ENCODE results near the gene FAM199X. TPM values are rescaled to one million over a fixed set of nuclear protein-coding genes. Genes with fewer than 3 reads are reported as not detected.

The FAM199X gene
- 9.0 TPM for total RNA-seq
- long read RNA-seq, full-length matches to known transcripts = 18 of 21 reads
- long read RNA-seq, partial matches to known transcripts = 0 of 21 reads
- long read RNA-seq, other reads (novel, unspliced or antisense) = 3 of 21 reads

DNA sequence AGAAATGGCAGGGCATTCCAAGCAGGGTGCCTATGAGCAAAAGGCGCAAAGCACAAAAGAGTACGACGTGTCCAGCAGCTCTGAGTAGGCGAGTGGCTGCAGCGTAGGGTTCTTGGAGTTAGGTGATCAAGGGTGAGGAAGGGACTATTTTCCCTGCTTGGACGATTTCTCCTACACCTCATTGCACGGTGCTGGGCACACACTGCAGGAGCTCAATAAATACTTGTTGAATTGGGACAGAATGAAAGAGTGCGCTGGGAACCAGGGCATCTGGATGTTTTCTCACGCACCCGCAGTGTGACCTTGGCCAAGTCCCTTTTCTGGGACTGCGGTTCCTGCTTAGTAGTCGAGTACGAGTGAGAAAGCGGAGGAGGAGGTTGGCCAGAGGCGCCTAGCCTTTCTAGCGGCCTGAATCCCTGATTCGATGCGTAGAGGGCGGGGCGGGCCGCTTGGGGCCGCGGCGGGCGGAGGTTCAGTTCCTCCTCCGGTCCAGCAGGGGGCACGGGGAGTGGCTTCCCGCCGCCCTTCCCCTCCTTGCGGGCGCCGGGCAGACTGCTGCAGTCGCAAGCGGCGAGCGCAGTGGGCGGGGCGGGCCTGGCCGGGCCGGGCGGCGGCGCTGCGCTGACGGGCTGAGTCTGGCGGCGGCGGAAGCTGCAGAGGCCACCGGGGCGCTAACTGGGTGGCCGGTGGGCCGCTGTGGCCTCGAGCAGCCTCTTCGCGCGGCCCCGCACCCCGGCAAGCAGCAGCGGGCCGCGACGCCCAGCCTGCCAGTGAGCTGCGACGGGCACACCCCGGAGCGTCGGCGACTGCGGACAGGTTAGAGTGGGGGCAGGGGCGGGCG is at the start of gene FAM199X:
Gene FAM199X, plus strand, starts transcription at position 560 of the 841 bp plus-strand sequence. CDS start 333 bp downstream, outside the sequence.
- DNase-seq = peak; percentile 93

DNA sequence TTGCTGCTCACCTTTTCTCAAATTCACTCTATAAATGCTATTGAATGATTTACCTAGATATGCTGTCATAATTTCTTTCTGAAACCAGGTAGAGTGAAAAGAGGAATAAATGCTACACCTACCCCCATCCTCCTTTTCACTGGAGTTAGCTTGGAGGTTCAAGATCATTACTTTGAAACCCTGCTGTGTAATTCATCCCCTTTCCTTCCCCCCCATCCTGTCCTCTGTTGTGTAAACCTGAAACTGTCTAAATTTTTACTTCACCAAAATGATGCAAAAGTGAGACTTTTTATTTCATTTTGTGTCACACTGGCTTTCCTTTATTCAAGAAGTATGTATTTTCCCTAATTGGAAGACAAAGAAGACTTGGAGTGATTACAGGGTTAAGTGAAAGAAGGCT is 48.5 kb upstream of the FAM199X start:
- no peak for ATAC-seq (ENCODE audit: poor library complexity)
- intact Hi-C loops (cut with DNase I) = no loop called here

More for the DNA sequence above, at the start of gene FAM199X:
- ATAC-seq (ENCODE audit: poor library complexity) = peak; percentile 99
- intact Hi-C loops (cut with DNase I) = no loop called here

DNA sequence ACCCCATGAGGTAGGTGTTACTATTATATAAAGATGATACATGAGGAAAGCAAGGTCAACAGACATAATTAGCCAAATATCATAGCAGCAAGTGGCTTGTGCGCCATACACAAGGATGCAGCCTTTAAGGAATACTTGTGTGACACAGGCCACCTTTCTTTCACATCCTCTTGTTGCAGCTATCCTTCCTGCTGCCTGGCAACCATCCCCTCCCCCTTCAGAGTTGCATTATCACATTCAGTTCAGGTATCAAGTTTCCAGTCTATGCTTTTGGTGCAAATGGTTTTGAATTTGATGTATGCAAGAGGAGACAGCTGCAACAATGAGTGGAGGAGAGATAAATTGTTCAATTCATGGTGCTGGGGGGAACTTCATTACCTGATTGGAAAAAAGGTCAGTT is 47.5 kb upstream of the FAM199X start:
- ATAC-seq (ENCODE audit: poor library complexity) = no peak
- intact Hi-C loops (cut with DNase I) = no loop called here
- no peak for DNase-seq

More for the DNA sequence above, 48.5 kb upstream of the FAM199X start:
- no peak for DNase-seq

DNA sequence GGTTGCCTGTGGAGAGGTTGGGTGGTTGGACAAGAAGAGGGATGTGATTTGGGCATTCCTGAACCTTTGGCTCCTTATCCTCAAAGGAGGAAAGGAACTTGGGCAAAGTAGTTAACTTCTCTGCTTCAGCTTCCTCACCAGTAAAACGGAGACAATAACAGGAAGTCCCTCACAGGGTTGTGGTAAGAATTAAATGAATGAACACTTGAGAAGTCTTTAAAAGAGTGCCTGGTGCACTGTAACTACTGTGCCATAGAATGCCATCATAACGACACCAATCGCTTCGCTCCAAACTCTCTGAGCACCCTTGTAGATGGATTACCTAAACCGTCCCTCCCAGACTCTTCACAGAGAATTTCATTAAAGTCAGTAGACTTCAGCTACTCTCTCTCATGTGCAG is 43.4 kb upstream of the FAM199X start:
- intact Hi-C loops (cut with DNase I) = no loop called here
- no peak for ATAC-seq (ENCODE audit: poor library complexity)
- DNase-seq = no peak

DNA sequence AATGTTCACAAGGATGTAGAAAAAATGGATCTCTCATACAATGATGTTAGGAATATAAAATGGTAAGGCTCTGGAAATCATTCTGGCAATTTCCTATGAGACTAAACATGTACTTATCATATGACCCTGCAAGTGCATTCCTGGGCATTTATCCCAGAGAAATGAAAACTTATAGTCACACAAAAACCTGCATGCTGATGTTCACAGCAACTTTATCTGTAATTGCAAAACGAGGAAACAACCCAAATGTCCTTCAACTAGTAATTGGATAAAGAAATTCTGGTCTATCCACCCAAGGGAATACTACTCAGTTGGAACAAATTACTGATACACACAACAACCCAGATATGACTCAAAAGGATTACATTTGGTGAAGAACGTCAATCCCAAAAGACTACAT is 39.4 kb upstream of the FAM199X start:
- intact Hi-C loops (cut with DNase I) = no loop called here
- DNase-seq (no peak), ATAC-seq (ENCODE audit: poor library complexity) (no peak)

DNA sequence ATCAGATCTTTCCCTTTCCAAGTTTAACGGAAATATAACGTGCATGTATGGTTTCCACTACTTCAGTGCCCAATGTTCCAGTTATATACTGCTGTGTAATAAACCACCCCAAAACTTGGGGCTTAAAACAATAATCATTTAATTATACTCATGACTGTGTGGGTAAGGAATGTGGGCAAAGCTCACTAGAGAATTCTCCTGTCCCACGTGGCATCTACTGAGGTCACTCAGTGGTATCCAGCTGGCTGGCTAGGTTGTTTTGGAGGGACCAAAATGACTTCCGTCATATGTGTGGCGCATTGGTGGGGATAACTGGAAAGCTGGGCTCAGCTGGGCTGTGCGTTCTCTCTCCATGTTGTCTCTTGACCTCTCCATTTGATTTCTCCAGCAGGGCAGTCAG is 35.4 kb upstream of the FAM199X start:
- DNase-seq (no peak), ATAC-seq (ENCODE audit: poor library complexity) (no peak)
- intact Hi-C loops (cut with DNase I) = no loop called here

DNA sequence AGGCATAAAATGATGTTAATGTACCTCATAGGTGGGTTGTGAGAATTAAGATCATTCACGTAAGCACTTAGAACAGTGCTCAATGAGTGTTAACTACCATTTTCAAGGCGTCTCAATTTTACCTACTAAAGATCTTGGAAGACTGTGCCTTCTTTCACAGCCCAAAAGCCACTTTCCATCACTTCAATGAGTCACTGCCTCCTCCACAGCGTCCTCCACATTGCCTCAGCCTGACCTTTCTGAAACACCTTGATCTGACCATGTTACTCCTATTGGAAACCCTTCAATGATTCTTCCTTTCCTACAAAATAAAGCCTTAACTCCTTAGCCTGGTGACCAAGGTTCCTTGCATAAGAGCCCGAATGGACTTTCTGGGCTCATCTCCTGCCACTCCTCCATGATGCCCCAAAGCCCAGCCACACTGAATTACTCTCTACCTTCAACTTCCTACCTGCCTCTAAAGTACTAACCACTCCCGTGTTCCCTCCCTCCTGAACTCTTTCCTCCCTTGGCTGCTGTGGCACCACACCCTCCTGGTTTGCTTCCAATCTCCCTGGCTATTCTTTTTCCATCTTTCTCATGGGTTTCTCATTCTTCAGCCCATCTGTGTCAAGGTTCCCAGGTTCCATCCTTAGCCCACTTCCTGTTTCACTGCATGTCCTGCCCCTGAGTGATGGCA is 31.5 kb upstream of the FAM199X start:
- intact Hi-C loops (cut with DNase I) = no loop called here
- DNase-seq (no peak), ATAC-seq (ENCODE audit: poor library complexity) (no peak)

DNA sequence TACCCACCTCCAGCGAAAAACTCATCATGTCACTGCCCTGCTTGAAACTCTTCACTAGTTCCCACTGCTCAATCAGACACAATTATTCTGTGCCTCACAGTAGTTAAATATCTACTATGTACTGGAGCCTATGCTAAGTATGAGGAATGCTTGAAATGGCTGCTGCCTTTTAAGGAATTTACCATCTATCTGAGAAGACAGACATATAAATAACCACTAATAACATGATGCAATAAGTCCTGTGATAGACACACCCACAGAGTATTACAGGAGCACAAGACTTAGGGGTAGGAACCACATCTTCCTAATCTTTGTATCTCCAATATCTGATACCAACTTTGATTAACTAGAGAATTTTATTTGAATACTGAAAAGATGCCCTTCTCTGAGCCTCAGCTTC is 30.6 kb upstream of the FAM199X start:
- DNase-seq (no peak), ATAC-seq (ENCODE audit: poor library complexity) (no peak)
- intact Hi-C loops (cut with DNase I) = no loop called here

DNA sequence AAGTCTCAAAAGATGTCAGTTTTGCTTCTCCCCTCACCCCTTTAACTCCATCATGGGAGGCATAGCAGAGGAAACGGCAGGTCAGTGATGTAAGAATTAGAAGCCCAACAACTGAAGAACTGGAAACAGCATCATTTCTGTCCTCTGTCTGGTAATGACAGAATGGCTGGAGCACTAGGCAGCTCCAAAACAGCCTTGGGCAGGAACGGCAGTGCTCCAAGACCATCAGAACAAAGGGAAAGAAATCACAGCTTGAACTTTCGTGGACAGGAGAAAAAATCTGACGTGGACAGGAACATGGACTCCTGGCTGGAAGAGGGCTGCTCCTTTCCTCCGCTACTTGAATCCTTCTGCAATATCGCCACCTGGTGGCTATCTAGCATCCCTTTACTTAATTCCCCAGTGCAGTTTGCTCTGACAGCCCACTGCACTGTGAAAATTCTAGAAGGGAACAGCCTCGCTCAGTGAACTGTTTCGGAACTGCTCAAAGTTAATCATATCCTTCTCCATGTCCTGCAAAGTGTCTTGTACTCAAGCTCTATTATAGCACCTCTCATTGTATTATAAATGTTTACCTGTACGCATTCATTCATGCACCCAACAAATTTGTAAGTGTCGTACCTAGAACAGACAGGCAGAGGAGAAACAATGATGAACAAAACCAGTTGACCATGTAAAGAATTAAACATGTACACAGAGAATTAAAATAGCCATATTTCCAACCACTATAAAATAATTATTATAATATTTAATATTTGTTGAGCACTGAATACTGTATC is 29.8 kb upstream of the FAM199X start:
- peak; percentile 91 for ATAC-seq (ENCODE audit: poor library complexity)
- intact Hi-C loops (cut with DNase I) = no loop called here
- DNase-seq = peak; percentile 37

DNA sequence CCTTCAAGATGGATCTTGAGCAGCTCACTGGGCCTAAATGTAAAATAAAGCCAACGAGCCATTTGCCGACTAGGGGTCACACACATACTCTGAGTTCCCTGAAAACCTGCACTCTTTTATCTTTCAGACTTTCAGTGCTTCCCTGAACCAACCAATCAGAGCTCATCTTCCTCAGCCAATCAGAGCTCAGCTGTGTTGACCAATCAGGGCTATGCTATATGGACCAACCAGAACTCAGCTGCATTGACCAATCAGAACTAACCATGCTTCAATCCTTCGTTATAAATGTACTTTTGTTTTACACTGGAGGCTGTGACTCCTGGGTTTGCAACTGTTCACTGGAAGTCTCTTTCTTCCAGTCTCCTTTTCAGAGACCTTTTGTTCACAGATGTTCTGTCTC is 28.8 kb upstream of the FAM199X start:
- DNase-seq (no peak), ATAC-seq (ENCODE audit: poor library complexity) (no peak)
- intact Hi-C loops (cut with DNase I) = no loop called here

DNA sequence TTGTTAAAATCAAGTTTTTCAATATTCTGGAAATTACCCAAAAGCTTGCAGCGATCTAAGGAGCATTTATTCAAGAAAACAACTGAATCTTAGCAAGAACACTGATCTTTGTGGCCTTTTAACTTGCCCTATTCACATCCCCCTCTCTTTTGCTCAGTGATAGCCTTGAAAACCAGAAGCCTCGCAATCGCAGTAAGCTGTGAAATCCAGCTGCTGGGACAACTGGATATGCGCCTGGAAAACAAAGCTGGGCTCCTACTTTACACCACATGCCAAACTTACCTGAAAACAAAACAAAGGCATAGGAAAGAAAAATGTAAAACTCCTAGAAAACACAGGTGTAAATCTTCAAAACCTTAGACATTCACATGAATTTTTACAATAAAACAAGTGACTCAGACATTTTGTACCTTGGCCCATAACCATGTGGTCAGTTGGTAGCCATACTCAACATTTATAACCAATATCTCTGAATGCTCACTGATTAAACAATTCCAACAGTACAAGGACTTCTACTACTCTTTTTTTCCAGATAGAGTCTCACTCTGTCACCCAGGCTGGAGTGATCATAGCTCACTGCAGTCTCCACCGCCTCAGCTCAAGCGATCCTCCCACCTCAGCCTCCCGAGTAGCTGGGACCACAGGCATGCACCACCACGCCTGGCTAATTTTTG is 25.0 kb upstream of the FAM199X start:
- DNase-seq = no peak
- intact Hi-C loops (cut with DNase I) = no loop called here
- no peak for ATAC-seq (ENCODE audit: poor library complexity)

DNA sequence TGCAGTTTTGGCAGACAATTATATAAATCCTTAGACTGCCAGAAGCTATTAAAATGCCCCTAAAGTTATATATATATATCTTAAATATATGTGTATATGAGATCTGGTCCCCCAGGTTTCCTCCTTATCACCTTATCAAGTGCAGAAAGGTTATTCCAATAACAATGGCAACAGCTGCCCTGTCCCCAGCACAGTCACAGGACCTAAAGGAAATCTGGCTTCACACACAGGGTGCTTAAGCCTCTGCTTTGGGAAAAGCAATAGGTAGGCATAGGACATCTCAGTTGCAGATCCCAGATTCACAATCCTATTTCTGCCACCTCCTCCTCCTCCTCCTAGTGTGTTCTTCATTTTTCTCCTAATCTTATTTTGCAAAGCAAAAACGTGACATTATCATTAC is 15.2 kb upstream of the FAM199X start:
- DNase-seq = no peak
- ATAC-seq (ENCODE audit: poor library complexity) = no peak
- intact Hi-C loops (cut with DNase I) = no loop called here

DNA sequence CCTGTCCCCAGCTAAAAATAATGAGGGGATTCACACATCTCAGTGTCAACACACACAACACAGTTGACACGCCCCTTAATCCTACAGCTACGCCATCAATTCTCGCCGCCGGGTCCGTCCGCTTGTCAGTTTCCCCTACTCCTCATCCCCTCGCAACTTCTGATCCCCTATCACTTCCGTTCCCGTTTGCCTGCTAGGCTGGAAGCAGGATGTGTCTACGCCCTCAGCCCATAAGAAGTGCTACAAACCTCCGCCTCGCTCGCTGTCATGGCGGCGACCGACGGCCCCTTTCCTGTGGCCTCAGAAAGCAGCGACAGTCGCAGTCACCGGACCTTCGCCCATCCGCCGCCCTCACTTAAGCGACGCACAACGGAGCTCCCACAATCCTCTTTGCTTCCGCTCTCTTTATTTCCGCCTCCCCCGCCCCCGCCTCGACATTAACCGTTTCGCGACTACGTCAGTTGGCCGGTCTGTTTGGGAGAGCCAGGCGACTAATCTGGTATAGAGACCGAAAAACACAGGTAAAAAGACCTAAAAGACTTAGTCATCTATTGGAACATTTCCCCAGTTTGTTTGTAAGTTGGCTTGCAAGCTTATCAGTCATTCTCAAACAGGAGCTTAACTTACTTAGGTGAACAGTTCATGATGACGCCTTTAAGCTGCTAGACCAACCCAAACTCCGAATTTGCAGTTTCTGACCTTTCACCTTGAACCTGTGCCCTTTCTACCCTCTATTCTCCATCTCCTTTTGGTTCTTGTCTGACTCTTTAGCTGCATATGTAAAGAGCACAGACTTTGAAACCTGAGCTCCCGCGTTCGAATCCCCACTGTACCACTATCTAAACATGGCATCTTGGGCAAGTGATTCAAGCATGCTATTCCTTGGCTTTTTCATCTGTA is 9.4 kb upstream of the FAM199X start, which contains the start of gene SLC25A53:
Gene SLC25A53, minus strand, starts transcription at position 380 of the 900 bp plus-strand sequence. CDS start 51,752 bp downstream, outside the sequence.
- peak; percentile 99 for ATAC-seq (ENCODE audit: poor library complexity)
- intact Hi-C loops (cut with DNase I) = no loop called here
- DNase-seq = peak; percentile 83

DNA sequence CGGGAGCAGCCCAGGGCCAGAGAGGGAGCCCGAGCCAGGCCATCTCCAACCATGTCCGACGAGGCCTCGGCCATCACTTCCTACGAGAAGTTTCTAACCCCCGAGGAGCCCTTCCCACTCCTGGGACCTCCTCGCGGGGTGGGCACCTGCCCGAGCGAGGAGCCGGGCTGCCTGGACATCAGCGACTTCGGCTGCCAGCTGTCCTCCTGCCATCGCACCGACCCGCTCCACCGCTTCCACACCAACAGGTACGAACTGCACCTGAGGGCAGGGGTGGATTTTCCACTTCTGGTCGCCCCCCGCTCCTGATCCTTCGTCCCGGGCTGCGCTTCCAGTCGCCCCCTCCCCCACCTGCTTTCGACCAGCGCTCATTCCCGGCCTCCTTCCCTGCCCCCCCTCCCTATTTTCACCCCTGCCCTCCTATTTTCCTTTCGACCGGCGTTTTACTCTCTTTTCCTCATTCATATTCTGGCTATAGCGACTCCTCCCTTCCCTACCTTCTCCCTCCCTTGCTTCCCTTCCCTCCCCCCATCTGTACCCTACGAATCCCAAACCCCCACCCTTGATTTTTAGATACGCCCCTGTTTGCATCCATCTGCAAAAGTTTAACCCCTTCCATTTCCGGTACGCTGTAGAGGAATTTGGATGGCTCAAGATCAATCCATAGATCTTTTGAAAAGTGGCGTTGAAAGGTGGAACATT is 633 bp downstream of the FAM199X start:
- intact Hi-C loops (cut with DNase I) = no loop called here
- DNase-seq (no peak), ATAC-seq (ENCODE audit: poor library complexity) (no peak)

DNA sequence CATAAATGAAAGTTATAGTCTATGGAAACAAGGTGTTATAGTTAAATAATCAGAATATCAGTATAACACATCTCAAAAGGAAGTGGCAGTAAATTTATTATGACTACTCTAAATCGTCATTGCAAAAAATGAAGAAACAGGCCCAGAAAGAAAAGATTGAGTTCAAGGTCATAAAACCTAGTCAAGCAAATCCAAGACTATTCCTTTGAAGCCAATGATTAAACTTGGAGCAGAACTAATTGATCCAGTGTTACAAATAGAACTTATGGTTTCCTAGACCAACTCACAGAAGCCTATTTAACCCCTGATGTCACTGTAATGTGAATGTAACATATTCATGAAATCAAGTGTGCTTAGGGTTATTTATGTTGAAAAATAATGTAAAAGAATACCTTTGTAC is 1.9 kb downstream of the FAM199X start:
- DNase-seq = no peak
- intact Hi-C loops (cut with DNase I) = no loop called here
- no peak for ATAC-seq (ENCODE audit: poor library complexity)

DNA sequence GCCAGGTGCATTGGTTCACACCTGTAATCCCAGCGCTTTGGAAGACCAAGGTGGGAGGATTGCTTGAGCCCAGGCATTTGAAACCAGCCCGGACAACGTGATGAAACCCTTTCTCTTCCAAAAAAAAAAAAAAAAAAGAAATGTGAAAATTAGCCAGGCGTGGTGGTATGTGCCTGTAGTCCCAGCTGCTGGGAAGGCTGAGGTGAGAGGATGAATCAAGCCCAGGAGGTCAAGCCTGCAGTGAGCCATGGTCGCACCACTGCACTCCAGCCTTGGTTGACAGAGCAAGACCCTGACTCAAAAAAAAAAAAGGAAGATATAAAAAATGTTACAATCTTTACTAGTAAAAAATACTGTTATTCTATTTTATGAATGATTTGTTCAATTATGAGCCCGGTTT is 5.9 kb downstream of the FAM199X start:
- DNase-seq (no peak), ATAC-seq (ENCODE audit: poor library complexity) (no peak)
- intact Hi-C loops (cut with DNase I) = no loop called here

DNA sequence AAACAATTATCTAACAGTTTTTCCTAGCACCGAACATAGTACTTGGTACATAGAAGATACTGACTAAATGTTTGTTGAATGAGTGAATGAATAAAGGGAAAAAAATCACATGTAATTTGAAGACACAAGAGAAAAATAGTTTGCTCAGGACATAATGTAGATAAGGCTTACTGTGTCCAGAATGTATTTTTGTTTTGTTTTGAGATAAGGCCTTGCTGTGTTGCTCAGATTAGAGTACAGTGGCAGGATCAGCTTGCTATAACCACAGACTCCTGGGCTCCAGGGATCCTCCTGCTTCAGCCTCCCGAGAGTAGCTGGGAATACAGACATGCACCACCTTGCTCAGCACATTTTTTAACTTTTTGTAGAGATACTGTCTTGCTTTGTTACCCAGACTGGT is 6.5 kb downstream of the FAM199X start:
- DNase-seq = no peak
- no peak for ATAC-seq (ENCODE audit: poor library complexity)
- intact Hi-C loops (cut with DNase I) = no loop called here

Data from Right ventricle myocardium superior (tissue), 1 donor.